ENCODE measurements around the gene NRTN.
A peak's percentile ranks its signal among the peaks of the same experiment; 100 is the strongest.

The NRTN gene

DNA sequence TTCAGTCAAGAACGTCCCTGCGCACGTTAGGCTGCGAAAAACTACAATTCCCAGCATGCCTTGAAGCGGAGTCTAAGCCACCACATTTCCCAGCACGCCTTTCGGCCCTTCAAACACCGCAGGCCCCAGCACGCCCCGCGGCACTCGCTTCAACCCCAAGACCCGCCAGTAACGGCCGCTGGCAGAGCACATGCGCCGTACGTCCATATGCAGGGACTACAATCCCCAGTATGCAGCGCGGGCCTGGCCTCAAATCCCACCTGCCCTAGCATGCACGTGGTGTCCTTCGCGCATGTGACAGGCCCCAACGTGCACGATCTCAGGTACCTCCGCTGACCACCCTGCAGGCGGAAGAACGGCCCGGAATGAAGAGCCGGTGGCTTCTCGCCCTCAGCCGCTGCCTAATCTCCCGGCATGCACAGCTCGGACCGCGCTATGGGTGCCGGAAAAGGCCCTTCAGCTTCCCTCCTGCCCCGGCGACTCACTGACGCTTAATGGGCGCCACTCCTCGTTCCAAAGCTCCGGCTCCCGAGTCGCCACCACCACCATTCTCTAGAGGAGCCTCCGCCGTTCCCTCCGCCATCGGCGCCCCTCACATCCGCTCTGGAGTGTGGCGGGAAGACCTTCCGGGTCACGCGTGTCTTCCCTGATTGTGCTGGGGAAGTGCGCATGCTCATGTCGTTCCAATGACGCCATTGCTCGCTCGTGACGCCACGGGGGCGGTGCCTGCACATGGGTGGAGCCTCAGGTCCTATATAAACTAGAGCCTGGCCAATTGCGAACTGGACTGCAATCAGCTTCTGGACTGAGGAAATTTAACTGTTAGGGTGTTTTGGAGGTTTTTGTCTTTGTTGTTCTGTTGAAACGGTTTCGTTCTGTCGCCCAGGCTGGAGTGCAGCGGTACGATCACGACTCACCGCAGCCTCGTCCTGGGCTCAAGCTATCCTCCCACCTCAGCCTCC lies 14.0 kb upstream of the NRTN start, which contains the start of gene DUS3L:
TSS of gene DUS3L (minus strand) at position 605 of the 962 bp plus-strand sequence. CDS start at position 583, 22 bp downstream.
- DNase-seq (ENCODE audit: low read depth), result peak; percentile 95

DNA sequence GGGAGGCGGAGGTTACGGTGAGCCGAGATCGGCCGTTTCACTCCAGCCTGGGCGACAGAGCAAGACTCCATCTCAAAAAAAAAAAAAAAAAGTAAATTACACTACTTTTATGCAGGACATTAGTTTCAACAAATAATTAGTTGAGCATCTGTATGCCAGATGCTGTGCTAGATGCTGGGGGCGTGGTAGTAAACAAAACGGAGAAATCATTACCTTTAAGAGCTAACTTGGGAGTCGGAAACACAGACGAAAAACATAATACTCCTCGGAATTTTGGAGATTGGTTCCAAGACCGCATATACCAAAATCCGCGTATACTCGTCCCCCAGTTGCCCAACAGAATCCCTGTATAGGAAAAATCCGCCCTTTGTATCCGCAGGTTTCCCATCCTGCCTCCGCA lies 12.6 kb upstream of the NRTN start:
- no peak for DNase-seq (ENCODE audit: low read depth)

DNA sequence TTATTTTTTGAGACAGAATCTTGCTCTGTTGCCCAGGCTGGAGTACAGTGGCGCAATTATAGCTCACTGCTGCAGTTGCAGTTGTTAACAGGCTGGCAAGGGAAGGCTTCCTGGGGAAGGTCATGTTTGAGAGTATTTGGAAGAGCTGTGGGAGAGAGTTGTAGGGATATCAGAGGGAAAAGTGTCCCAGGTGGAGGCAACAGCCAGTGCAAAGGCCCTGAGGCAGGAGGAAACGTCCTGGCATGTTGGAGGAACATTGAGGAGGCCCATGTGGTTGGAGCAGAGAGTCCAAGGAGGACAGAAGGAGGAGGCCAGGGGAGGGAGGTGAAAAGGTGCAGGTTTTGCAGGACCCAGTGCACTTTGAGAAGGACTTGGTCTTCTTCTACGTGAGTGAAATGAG lies 11.7 kb upstream of the NRTN start:
- DNase-seq (ENCODE audit: low read depth), result no peak

- DNase-seq (ENCODE audit: low read depth), result no peak
Measured at GRCh38 chr19:5795382-5795919, 9.4 kb upstream of the NRTN start.

- DNase-seq (ENCODE audit: low read depth), result no peak
Measured at GRCh38 chr19:5798244-5798643, 6.6 kb upstream of the NRTN start.

DNA sequence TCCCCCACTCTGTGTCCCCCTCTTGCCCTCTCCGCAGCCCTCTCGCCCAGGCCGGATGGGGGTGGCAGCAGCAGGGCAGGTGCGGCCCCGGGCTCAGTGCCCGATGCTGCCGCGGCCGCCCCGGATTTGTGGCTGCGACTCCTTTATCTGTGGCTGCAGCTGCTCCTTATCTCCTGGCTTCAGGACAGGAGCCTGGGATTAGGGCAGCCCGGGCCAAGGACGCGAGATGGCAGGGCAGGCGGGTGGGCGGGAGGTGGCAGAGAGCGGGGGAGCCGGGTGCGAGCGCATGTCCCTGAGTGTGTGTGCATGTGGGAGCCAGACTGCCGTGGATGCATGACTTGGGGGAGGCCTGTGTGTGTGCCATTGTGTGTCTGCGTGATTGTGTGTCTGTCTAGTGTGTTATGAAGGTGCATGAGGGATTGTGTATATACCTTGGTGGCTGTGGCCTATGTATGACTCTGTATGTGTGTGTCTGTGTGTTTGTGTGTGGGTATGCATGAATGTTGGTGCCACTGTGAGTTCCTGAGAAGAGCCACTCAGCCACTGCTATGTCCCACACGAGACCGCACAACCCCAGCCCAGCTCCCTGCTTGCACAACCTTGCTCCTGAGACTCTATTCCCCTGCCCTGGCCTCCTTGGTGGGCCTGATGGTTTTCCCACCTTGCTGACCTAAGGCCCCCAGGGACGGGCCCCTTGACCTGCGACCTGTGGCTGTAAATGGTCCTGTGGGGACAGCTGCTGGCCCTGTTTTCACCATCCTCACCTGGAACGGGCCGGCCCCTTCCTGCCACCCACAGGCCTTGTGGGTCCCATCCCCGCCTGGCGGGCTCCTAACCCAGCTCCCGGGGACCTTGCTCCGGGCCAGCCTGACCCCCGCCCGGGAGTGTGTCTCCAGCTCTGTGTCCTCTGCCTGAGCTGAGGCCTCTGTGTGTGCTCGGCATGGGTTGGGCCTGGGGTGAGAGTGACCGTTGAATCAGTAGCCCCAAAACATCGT lies 5.3 kb upstream of the NRTN start:
- no peak for DNase-seq (ENCODE audit: low read depth)

DNA sequence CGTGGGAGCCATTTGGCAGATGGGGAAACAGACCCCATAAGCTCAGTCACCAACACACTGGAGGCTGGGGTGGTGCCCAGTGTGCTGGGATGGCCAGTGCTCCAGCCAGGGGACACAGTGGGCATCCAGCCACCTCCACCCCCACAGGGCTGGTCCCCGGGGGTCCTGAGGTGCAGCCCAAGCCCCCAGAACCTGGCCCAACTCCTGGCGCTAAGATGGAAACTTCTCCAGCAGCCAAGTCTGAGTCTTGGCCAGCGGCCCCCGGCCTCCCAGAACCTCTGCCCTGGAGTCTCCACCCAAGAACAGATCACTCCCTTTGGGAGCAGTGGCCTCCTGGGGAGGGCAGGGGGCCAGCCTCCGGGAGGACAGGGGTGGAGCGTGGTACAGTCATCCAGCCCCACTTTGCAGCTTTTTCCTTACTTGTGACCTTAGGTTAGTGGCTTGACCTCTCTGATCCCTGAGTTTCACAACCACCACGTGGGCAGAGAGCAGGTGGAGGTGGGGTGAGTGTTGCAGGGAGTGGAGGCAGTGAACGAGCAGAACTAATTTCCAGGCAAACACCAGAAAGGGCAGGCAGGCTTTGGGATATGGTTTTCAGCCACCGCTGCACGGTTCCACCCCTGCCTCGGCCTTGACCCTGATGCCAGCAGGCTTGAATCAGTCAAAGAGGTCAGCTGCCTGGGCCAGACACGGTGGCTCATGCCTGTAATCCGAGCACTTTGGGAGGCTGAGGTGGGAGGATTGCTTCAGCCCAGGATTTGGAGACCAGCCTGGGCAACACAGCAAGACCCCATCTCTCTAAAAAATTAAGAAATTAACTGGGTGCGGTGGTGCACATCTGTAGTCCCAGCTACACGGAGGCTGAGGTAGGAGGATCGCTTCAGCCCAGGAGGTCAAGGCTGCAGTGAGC lies 4.3 kb upstream of the NRTN start:
- no peak for DNase-seq (ENCODE audit: low read depth)

DNA sequence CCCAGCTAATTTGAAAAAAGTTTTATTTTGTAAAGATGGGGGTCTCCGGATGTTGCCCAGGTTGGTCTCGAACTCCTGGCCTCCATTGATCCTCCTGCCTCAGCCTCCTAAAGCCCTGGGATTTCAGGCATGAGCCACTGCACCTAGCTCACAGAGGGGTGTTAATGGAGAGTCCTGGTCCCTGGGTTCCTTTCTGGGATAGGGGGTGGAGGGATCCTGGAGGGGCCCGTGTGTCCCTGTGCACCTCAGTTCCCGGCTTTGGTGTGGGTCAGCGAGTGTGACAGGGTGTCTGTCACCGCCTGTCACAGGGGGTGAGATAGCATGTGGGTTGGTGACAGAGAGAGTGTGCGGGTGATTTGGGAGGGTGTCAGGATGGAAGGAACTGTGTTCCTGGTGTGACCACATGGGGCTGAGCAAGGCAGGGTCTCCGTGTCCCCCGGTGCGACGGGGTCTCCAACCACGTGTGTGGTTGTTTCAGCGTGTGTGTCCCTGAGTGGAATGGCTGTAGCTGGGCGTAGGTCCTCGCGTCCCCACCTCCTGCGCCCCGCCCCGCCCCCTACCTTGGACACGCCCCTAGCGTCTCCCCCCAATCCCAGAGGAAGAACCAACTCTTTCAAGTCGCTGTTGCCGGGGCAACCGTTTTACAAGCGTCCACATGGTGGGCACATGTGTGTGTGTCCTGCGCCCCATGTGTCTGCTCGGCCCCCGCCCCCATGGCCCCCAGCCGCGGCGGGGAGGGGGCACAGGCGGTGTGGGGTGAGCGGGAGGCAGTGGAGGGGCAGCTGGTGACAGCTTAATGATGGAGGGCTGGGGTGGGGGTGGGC lies 2.9 kb upstream of the NRTN start:
- no peak for DNase-seq (ENCODE audit: low read depth)

GRCh38 chr19:5803441-5803751 lies 1.5 kb upstream of the NRTN start:
- no peak for DNase-seq (ENCODE audit: low read depth)

DNA sequence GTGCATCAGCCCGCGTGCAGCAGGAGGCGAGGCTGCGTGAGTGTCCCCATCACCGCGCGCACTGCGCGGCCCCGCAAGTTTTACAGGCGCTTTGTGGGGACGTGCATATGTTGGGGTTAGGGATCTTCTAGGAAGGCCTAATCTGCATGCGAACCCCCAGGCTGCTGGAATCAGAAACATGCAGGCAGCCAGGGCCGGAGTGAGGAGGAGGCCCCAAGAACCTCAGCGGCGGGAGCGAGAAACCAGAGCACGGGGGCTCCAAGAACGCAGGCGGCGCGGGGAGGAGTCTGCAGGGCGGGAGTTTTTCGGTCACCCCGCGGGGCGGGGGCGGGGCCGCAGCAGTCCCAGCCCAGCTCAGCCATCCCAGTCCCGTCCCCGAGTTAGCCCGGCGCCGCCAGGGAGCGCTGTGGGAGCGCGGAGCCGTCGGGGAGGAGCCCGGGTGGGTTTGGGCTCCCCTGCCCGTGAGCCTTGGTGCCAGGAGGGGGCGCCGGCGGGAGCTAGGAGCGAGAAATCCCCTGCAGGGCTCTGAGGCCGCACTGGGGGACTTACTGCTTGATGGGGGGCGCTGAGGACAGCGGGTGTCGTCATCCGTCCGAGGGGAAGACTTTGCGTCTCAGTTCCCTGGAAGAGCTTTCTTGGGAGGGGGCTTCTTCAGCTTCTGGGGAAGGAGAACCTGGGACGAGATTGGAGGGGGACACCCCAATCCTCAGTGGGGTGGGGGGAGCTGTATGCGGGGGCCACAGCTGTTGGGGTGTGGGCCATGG lies 933 bp upstream of the NRTN start:
- peak; percentile 56 for DNase-seq (ENCODE audit: low read depth)

DNA sequence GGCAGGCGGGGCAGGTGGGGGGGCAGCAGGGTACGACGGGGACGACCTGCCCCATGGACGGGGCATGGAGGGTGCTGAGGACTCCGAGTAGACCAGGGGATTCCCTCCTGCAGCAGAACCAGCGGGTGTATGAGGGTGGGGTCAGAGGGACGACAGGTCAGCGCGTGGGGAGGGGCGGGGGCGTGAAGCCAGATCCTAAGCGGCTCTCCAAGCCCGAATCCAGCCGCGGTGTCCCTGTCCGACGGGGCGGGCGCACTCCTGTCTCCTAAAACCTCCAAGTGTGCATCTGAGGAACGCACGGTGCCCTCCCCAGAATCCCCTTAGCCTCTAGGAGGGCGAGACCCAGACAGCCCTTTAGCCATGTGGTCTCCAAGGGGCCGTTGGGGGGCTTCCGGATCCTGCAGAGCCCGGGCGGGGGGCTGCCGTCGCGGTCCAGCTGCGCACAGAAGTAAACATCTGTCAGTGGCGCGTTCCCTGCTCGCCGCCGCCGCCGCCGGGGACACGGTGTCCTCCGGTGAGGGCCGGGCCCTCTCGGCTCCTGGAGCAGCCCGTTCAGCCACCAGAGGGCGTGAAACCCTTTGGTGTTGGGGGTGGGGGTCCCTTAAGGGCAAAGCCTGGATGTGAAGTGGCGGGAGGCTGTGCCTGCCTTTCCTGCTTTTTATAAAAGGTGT lies 730 bp downstream of the NRTN start:
- no peak for DNase-seq (ENCODE audit: low read depth)

- DNase-seq (ENCODE audit: low read depth), result no peak
Measured at GRCh38 chr19:5806133-5806489, 1.2 kb downstream of the NRTN start.

- no peak for DNase-seq (ENCODE audit: low read depth)
Measured at GRCh38 chr19:5806905-5807304, 2.0 kb downstream of the NRTN start.

DNA sequence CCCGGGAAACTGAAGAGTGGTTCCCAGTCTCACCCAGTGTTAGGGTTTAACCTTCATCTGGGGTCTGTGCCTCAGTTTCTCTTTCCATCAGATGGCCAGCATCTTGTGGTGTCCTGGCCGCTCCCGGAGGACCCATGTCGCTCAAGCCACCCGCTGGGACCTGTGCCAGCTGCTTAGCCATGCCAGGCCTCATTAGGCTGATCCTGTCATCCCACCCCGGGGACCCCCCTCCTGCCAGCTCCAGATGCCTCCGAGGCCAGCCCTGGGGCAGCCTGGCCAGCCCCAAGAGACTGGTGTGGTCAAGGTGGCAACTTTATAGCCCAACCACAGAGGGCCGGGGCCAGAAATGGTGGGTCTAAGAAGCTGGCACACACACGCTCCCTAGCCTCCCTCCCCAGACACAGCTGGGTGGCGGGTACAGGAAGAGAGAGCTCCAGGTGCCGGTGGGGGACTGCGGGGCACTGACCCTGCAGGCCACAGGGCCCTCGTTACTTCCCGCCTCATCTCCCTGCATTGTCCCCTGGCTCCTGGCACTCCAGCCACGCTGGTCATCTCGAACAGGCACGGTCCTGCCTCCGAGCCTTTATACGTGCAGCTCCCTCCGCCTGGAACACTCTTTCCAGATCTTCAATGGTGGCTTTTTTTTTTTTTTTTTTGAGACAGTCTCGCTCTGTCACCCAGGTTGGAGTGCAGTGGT lies 3.4 kb downstream of the NRTN start:
- DNase-seq (ENCODE audit: low read depth), result no peak

- DNase-seq (ENCODE audit: low read depth), result no peak
Measured at GRCh38 chr19:5809053-5809452, 4.2 kb downstream of the NRTN start.

DNA sequence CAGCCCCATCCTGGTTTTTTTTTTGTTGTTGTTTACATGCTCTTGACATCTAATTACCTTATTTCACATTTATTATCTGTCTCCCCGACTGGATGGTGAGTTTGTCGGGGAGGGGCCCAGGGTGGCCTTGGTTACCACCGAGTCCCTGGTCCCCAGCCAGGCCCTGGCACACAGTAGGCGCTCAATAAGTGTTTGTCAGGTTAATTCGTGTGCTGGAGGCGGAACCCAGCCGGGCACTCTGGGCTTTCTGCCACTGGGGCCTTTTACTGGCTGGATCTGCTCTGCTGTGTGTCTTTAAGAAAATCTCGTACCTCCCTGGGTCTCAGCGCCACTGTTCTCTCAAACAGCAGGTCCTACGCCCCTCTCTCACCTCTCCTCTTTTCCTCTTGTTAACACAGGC lies 4.6 kb downstream of the NRTN start:
- DNase-seq (ENCODE audit: low read depth), result no peak

DNA sequence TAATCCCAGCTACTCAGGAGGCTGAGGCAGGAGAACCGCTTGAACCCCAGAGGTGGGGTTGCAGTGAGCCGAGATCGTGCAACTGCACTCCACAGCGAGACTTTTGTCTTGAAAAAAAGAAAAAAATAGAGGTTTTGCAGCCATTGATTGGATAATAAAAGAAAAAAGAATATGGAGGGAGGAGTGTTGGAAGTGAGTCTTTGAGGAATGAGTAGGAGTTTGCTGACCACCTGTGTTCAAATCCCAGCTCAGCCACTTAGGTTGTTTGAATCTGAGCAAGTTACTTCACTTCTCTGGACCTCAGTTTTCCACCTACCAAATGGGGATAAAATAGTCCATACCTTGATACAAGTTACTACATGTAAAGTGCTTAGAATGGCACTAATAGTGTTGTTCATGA lies 6.2 kb downstream of the NRTN start:
- DNase-seq (ENCODE audit: low read depth), result no peak

DNA sequence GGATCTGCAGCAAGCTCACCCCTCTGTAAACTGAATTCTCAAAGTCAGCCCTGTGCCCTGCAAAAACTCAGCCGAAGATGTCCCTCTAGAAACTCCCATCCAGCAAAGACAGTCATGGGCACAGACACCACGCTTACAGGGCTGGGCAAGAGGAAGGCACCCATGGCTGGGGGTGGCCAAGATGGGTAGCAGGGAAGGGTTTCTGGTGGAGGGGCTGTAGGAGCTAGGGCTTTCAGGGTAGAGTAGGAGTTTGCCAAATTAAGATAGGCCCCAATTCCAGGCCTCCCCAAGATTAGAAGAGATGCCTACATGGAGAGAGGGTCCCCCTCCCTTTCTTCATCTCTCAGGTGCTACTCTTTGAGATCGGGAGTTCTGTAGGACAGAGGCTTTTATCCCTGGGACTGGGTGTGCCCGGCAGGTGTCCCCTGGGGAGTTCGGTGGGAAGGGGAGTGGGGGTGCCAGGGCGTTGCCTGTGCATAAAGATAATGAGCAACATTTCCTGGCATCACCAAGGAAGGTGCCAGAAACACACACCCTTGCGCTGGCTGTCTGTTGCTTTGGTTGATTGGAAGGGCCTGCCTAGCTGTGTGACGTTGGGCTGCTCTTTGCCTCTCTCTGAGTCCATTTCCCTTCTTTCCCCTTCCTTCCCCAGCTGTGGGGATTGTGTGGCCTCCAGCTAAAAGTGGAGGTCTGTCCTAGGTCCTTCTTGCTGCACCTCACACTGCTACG lies 9.4 kb downstream of the NRTN start:
- DNase-seq (ENCODE audit: low read depth), result no peak

All from stromal cell of bone marrow (primary cell).